ENCODE data around the gene RPS19BP1.
A peak's percentile ranks its signal among the peaks of the same experiment; 100 is the strongest.

The RPS19BP1 gene

DNA sequence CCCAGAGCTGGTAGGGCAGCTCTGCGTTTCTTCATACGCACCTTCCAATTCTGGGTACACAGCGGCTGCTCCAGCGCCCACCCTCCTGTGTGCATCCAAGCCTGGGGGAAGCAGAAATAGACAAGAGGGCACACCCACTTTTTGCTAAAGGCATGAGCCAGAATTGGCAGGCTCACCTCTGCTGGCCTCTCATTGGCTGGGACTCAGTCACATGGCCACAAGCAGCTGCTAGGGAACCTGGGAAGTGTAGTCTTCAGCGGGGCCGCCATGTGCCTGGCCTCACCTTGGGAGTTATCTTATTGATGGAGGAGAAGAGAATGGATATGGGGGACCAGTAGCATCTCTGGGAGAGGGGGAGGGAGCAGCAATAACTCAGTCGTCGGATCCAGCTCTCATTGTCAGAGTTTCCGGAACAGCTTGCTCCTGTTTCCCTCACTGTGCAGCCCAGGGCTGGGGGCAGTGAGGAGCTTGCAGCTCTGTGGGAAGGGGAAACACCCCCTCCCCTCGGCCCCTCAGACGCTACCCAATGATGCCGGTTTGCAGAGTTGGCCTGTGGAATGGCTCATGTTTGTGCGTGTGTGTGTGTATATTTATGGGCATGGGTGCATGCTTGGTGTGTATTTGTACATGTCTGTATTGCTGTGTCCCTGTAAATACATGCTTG, 42.3 kb downstream of the RPS19BP1 start:
- DNase-seq (ENCODE audit: low spot score), result peak; percentile 84

DNA sequence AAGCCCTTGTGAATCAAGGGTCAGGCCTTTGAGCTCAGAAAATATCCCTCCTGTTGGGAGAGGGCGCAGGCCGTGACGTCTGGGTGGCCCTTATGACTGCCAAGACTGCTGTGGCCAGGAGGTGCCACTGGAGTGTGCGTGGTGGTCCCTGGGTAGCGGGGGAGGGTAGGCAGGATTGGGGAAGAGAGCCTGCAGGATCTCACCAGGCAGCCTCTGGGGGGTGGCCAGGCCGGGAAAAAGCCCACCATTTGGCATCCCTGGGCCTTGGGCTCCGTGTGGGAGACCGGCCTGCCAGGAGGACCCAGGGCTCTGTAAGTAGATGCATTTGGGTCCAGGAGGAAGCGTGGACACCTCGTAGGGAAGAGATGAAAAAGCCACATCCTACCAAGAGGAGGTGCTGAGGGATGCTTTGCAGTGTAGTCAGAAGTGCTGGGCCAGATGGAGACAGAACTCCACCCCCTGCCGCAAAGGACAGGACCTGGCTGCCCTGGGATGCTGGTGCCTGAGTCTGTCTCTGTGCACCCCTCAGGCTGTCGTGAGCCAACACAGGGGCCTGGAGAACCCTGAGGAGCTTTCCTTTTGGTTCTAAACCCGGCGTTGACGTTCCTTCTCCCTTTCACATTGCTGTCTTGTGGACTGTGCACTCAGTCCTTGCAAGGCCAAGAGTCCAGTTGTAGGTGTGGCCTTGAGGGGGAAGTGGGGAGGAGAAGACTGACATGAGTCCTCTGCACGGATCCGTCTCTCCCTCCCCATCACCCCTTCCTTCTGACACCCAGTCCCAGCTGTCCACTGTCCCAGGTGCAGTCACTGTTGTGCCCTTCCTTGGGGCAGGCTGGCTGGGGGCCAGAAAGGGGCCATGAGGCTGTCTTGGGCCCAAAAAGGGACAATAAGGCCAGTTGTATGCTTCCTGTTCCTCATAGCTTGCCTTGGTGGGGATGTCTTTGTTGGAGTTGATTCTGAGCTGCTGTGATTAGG, 43.2 kb downstream of the RPS19BP1 start:
- no peak for DNase-seq (ENCODE audit: low spot score)

DNA sequence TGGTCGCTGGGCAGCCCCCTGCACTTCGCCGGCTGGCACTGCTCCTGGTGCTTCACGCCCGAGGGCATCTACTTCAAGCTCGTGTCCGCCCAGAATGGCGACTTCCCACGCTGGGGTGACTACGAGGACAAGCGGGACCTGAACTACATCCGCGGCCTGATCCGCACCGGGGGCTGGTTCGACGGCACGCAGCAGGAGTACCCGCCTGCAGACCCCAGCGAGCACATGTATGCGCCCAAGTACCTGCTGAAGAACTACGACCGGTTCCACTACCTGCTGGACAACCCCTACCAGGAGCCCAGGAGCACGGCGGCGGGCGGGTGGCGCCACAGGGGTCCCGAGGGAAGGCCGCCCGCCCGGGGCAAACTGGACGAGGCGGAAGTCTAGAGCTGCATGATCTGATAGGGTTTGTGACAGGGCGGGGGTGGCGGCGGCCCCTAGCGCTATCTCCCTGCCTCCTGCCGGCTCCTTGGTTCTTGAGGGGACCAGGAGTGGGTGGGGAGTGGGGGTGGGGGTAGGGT, 43.9 kb downstream of the RPS19BP1 start:
- no peak for DNase-seq (ENCODE audit: low spot score)

DNA sequence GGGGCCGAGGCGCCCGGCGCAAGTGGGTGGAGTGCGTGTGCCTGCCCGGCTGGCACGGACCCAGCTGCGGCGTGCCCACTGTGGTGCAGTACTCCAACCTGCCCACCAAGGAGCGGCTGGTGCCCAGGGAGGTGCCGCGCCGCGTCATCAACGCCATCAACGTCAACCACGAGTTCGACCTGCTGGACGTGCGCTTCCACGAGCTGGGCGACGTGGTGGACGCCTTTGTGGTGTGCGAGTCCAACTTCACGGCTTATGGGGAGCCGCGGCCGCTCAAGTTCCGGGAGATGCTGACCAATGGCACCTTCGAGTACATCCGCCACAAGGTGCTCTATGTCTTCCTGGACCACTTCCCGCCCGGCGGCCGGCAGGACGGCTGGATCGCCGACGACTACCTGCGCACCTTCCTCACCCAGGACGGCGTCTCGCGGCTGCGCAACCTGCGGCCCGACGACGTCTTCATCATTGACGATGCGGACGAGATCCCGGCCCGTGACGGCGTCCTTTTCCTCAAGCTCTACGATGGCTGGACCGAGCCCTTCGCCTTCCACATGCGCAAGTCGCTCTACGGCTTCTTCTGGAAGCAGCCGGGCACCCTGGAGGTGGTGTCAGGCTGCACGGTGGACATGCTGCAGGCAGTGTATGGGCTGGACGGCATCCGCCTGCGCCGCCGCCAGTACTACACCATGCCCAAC, 44.6 kb downstream of the RPS19BP1 start:
- DNase-seq (ENCODE audit: low spot score), result no peak

DNA sequence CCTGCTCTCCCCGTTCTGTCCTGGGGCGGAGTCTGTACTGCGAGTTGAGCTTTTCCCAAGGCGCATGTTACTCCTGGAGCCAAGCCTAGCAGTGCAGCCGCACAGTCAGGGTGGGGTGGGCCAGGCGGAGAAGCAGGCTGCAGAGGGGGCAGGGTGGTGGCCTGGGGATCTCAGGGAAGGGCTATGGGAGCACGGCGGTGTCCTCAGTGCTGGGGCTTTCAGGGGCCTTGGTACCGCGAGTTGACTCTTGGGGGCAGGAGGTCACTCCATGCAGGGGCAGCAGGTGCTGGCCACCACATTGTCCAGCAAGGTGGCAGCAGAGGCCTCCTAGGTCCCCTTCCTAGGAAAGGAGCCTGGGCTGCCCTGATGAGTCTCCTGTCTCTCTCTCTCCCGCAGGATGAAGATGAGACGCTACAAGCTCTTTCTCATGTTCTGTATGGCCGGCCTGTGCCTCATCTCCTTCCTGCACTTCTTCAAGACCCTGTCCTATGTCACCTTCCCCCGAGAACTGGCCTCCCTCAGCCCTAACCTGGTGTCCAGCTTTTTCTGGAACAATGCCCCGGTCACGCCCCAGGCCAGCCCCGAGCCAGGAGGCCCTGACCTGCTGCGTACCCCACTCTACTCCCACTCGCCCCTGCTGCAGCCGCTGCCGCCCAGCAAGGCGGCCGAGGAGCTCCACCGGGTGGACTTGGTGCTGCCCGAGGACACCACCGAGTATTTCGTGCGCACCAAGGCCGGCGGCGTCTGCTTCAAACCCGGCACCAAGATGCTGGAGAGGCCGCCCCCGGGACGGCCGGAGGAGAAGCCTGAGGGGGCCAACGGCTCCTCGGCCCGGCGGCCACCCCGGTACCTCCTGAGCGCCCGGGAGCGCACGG, 45.4 kb downstream of the RPS19BP1 start:
- no peak for DNase-seq (ENCODE audit: low spot score)

DNA sequence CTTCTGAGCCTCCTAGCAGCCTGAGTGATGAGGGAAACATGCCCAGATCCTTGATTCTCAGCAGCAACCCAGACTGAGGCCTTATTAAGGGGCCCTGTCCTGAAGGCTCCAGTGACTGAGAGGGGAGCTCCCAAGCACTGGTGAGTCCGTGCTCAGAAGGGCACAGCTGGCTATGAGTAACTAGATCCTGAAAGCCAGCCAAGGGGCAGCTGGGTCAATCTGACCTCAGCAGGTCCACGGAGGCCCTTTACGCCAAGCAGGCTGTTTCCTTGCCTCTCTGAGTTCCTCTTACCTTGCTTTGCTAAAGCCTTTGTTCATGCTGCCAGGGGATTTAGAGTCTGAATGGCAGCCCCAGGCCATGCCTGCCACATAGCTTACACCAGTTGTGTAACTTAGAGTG, 49.8 kb downstream of the RPS19BP1 start:
- no peak for DNase-seq (ENCODE audit: low spot score)

DNA sequence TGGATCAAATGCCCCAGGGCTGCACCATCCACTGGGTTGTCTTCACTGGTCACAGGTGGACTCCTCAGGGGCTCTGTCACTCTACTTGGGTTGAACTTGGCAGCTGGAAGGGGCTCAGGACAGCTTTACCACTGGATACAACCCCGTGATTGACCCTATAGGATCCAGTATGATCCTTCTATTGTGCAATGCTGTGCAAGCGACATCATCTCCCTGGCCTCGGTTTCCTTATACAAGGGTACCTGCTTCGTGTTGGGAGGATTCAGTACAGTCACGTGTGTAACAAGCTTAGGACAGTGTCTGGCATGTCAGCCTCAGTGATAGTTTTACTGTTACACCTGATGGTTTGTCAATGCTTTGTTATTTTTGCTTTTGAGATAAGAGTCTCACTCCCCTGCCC, 51.0 kb downstream of the RPS19BP1 start:
- DNase-seq (ENCODE audit: low spot score), result no peak

DNA sequence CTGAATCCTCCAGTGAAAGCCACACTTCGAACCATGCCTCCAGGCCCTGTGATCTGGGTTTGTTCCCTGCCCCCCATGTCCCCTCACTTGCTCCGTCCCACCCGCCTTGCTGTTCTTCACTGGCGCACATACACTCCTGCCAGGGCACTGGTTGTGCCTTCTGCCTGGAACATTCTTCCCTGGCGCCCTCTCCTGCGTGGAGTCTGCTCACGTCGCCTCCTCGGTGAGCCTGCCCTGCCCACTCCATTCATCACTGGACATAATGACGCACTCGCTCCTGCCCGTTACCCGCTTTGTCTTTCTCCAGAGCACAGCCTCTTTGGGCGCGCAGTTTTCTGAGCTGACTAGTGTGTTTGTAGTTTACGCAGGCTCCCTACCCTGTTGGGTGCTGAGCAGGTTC, 51.5 kb downstream of the RPS19BP1 start:
- DNase-seq (ENCODE audit: low spot score), result no peak

DNA sequence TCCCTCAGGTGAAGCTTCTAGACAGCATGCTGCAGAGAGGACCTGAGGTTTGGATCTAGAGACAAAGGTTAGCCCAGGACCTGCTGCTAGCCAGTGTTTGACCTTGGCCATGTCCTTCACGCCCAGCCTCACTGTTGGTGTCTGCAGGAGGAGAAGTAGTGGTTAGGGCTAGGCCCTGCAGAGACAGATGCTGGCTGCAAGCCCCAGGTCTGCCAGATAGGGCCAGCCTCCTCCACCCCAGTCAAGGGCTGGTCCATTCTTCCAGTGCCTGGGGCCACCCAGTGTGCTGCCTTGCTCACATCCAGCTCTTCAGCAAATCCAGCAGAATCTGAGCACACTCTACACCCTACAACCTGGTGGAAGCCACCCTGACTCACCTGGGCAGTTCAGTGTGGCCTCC, 52.0 kb downstream of the RPS19BP1 start:
- no peak for DNase-seq (ENCODE audit: low spot score)

DNA sequence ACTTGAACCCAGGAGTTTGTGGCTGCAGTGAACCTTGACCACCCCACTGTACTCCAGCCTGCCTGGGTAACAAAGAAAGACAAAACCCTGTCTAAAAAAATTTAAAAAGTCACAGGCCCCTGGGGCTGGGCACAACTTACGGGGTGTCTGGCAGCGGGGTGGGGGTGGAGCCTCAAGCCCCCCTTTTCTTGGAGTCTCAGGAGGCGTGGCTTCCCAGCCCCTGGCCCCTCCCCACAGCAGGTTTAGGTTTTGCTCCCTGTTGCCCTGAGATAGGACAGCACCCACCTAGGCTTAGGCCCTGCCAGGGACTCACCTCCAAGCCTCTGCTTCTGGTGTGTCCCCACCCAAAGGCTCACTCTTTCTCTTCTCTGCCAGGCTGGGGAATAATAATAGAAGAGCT, 53.3 kb downstream of the RPS19BP1 start:
- no peak for DNase-seq (ENCODE audit: low spot score)

Measured in ecto neural progenitor cell (in vitro differentiated cells).